Measurements from ENCODE around the gene FANCL.
"Not testable (repeated sequence)": the region's sequence is repeated elsewhere in the genome, so short reads cannot be mapped to it uniquely, and the experiment has no call there.

FANCL gene

DNA sequence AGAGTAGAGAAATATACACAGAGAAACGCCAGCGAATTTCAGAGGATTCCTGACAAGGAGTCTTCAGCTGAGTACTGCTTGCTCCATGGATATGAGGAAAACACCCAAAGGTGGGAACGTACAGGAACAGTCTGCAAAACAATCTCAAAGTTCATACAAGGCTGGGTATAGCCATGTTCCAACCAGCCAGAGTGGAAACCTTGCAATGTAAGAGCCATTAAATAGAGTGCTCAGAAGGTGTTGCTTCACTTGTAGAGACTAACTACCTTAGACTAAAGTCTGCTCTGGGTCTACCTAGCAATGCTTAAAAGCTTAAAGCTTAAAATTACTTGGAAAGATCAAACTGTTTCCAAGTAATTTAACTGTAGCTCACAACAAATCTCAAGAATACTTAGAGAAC, 6.0 kb downstream of the FANCL start:
- TF ChIP-seq, protein P1, sequence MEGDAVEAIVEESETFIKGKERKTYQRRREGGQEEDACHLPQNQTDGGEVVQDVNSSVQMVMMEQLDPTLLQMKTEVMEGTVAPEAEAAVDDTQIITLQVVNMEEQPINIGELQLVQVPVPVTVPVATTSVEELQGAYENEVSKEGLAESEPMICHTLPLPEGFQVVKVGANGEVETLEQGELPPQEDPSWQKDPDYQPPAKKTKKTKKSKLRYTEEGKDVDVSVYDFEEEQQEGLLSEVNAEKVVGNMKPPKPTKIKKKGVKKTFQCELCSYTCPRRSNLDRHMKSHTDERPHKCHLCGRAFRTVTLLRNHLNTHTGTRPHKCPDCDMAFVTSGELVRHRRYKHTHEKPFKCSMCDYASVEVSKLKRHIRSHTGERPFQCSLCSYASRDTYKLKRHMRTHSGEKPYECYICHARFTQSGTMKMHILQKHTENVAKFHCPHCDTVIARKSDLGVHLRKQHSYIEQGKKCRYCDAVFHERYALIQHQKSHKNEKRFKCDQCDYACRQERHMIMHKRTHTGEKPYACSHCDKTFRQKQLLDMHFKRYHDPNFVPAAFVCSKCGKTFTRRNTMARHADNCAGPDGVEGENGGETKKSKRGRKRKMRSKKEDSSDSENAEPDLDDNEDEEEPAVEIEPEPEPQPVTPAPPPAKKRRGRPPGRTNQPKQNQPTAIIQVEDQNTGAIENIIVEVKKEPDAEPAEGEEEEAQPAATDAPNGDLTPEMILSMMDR (IDR thresholded peaks at IDR 0.05; ENCODE audit: extremely low read depth, insufficient read depth, missing control alignments) = no peak
- DNase-seq (ENCODE audit: low spot score) = no peak
- in situ Hi-C loops (cut with MboI; ENCODE audit: low pct_unique_long_range_greater_than_20kb, low sequenced_read_pairs, unreplicated experiment) = no loop called here

DNA sequence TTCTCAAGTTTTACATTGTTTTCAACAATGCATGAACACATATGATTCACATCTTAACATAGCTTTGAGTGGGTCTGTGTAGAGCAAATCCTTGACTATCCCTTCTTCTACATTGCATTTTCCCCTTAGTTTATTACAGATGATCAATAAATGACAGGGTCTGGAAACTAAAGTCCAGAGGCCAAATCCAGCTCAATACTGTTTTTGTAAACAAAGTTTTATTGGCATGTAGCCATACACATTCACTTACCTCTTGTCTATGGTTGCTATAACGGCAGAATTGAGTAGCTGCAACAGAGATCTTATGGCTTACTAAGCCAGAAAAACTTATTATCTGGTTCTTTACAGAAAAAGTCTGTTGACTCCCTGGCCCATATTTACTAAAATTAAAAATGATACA, 12.8 kb downstream of the FANCL start:
- TF ChIP-seq, protein P1 (IDR thresholded peaks at IDR 0.05; ENCODE audit: extremely low read depth, insufficient read depth, missing control alignments) = no peak
- in situ Hi-C loops (cut with MboI; ENCODE audit: low pct_unique_long_range_greater_than_20kb, low sequenced_read_pairs, unreplicated experiment) = no loop called here
- DNase-seq (ENCODE audit: low spot score) = no peak

DNA sequence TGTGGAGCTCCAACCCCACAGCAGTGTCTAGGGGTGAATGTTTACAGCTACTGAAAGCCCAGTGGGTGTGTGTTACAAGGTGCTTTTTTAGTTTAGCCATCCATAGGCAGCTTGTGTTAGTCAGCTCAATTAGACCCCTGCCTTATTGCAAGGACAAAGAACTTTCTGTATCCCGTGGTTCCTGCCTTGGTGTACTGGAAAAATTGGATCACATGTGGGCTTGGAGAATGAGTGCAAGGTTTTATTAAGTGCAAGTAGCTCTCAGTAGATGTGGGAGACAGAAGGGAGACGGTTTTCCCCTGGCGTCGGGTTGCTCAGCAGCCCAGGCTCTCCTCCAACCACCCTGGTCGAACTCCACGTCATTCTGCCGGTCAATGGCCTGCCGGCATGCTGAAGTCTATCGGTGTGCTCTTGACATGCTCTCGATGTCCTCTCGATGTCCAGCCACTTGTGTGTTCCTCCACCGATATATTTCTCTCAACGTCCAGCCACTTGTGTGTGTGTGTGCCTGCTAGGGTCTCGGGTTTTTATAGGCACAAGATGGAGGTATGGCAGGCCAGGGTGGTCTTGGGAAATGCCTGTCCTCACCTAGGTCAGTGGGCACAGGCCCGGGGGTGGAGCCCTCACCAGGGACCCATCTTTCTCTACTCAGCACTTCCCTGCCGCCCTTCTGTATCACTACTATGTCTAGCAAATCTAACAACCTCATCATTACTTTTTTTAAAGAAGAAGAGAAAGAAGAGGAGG, 13.8 kb downstream of the FANCL start:
- TF ChIP-seq, protein P1 (IDR thresholded peaks at IDR 0.05; ENCODE audit: extremely low read depth, insufficient read depth, missing control alignments) = no peak
- DNase-seq (ENCODE audit: low spot score) = no peak
- in situ Hi-C loops (cut with MboI; ENCODE audit: low pct_unique_long_range_greater_than_20kb, low sequenced_read_pairs, unreplicated experiment) = no loop called here

DNA sequence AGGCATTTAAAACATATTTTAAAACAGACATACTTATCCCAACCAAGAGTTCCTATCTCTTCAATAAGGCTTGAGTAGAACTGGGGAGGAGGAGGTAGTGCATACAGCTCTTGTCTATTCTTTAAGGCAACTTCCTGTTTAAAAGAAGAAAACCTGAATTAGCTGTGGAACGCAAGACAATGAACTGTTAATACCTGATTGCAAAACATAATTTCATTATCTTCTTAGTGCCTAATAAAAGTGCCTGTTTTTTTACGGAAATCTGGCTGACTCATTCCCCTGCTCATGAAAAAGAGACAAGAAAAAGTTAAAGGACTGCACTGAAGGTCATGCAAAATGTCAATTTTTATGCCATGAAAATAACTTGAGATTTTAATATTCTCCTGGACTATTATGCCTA, 19.2 kb downstream of the FANCL start:
- in situ Hi-C loops (cut with MboI; ENCODE audit: low pct_unique_long_range_greater_than_20kb, low sequenced_read_pairs, unreplicated experiment) = no loop called here
- no peak for DNase-seq (ENCODE audit: low spot score)
- TF ChIP-seq, protein P1 (IDR thresholded peaks at IDR 0.05; ENCODE audit: extremely low read depth, insufficient read depth, missing control alignments) = no peak

DNA sequence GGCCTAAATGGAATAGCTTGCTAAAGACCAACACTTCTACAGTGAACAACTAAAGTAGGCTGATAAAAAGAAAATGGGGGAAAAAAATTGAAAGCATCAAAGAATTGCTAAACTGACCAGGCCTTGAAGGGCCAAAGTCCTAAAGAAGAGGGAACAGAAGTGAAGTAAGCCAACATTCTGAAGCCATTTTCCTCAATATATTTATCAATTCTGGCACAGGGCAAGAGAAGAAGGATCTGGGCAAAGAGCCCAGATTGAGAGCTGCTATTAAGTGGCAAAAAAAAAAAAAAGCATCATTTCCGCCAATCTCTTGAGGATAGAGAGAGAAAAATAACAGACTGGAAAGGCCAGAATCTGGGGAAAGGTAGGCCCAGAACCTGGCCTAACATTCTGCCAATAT, 25.7 kb downstream of the FANCL start:
- in situ Hi-C loops (cut with MboI; ENCODE audit: low pct_unique_long_range_greater_than_20kb, low sequenced_read_pairs, unreplicated experiment) = no loop called here
- no peak for DNase-seq (ENCODE audit: low spot score)
- TF ChIP-seq, protein P1 (IDR thresholded peaks at IDR 0.05; ENCODE audit: extremely low read depth, insufficient read depth, missing control alignments) = no peak

DNA sequence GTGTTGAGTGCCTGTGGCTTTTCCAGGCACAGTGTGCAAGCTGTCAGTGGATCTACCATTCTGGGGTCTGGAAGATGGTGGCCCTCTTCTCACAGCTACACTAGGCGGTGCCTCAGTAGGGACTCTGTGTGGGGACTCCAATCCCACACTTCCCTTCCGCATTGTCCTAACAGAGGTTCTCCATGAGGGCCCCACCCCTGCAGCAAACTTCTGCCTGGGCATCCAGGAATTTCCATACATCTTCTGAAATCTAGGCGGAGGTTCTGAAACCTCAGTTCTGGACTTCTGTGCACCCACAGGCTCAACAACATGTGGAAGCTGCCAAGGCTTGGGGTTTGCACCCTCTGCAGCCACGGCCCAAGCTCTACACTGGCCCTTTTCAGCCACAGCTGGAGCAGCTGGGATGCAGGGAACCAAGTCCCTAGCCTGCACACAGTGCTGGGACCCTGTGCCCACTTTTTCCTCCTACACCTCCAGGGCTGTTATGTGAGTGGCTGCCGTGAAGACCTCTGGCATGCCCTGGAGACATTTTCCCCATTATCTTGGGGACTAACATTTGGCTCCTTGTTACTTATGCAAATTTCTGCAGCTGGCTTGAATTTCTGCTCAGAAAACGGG, 30.1 kb downstream of the FANCL start:
- DNase-seq (ENCODE audit: low spot score); in situ Hi-C loops (cut with MboI; ENCODE audit: low pct_unique_long_range_greater_than_20kb, low sequenced_read_pairs, unreplicated experiment): not testable (repeated sequence)

DNA sequence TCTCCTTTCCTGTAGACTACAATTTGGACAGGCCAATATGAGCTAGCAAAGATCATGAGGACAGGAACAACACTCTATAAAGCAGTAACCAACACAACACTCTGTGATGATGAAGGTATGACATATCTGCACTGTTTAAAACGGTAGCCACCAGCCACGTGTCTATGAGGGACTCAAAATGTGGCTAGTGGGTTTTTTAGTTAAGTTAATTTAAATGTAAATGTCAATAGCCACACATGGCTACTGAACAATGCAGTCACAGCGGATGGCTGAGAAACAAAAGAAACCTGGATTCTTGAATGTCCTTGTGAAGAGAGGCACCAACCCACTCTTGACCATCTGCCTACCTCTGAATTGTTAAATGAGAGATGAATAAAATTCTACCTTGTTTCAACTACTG, 33.9 kb downstream of the FANCL start:
- no peak for DNase-seq (ENCODE audit: low spot score)
- in situ Hi-C loops (cut with MboI; ENCODE audit: low pct_unique_long_range_greater_than_20kb, low sequenced_read_pairs, unreplicated experiment) = no loop called here

More for the DNA sequence above, 33.9 kb downstream of the FANCL start:
- TF ChIP-seq, protein P1 (IDR thresholded peaks at IDR 0.05; ENCODE audit: extremely low read depth, insufficient read depth, missing control alignments) = no peak

All from GM13977 (cell line).